Heart left ventricle (tissue), 13 donors: Measurements from ENCODE around the gene MRPS6.

Source experiments
- CTCF ChIP-seq, 12 donors: fragments of 200-600 bp; sonication (generic) in 4 of 12; IDR thresholded peaks; one replicate each; pipeline versions ENCODE4 v1.5.0 to v1.8.0; 2018 to 2022; ENCODE audit warnings: antibody characterized with exemption in 12 of 12, mild to moderate bottlenecking in 5 of 12
- POLR2A ChIP-seq, 2 donors: fragments of 450-650 bp; IDR thresholded peaks; one replicate each; pipeline ENCODE4 v1.6.1; 2017; ENCODE audit warnings: antibody characterized with exemption in 2 of 2, mild to moderate bottlenecking in 2 of 2, moderate library complexity in 2 of 2
- donor health status: ischemic (EF 13 %, LVEDD 7.1; RV severe dilation, severe dysfunction).
- donor health status: DM: no; HTN: yes; CAD: no.
- donor health status: DM: no; HTN: no; CAD: no.
- donor health status: ischemic (EF 25% LVEDD 6.9; RV normal size, moderate dysfunction).
- donor health status: ischemic (EF 25% LVEDD 5.7; RV mildly dilated, moderate dysfunction).
- donor health status: ischemic (EF 35%, LVEDD 5.7; RV mildly dilated, moderate dysfunction).
- donor health status: nonischemic (EF 11% LVEDD 7.7; RV severe dilation, severe dysfunction).
- donor health status: DM: yes; HTN: yes; CAD: no.
- donor health status: PGD.
- donor health status: ischemic (EF 29% LVEDD 5.4; RV normal size, mild dysfunction).
- donor health status: nonischemic (EF 23%, LVEDD 6.1; RV moderate dilation, normal function).

- TF ChIP-seq CTCF (IDR thresholded peaks at IDR 0.05): no peak
- no peak for TF ChIP-seq POLR2A (IDR thresholded peaks at IDR 0.05)
Observed at GRCh38 chr21:34122047-34122446, 48.7 kb downstream of the MRPS6 start.
